H1 (cell line): ENCODE results near the gene DNAL4. TPM values are rescaled to one million over a fixed set of nuclear protein-coding genes. Genes with fewer than 3 reads are reported as not detected.

Experiments used
- CTCF ChIA-PET: fragments of 300-600 bp; sonication (Branson Sonifier 250); formaldehyde crosslinking; loops from one replicate; lab custom pipeline; 2021; ENCODE audit not compliant: partially characterized antibody; lab: Charles Lee
- POLR2A ChIA-PET: fragments of 300-600 bp; sonication (Branson Sonifier 250); formaldehyde crosslinking; loops from one replicate; lab custom pipeline; 2021; ENCODE audit warnings: inconsistent platforms; ENCODE audit not compliant: partially characterized antibody; lab: Charles Lee
- DNase-seq, 2 experiments: peaks; one replicate each; pipeline versions ENCODE4 v3.0.0 to v3.0.0-alpha.2; 2010 to 2022; ENCODE audit warnings: low spot score in 2 of 2, low read depth in 1 of 2, mixed read lengths in 1 of 2
- FAIRE-seq: peaks from 2 replicates; lab custom pipeline; 2011; peaks lifted over from hg19 to GRCh38; lab: Jason Lieb, UNC
- H2AFZ ChIP-seq: 2 replicates; pipeline ENCODE4 v1.8.1; 2012; ENCODE audit warnings: low read length, inconsistent platforms
- H2AK5ac ChIP-seq: 2 replicates; pipeline ENCODE4 v1.6.1; 2013; ENCODE audit warnings: low read depth, low read length
- H2BK120ac ChIP-seq: replicated peaks from 2 replicates; pipeline ENCODE3; 2013; ENCODE audit warnings: low read depth, low read length, inconsistent platforms
- H2BK12ac ChIP-seq: 2 replicates; pipeline ENCODE4 v1.6.1; 2013; ENCODE audit warnings: low read depth, low read length
- H2BK15ac ChIP-seq: 2 replicates; pipeline ENCODE4 v1.6.1; 2013; ENCODE audit warnings: low read length
- H2BK20ac ChIP-seq: 2 replicates; pipeline ENCODE4 v1.6.1; 2013; ENCODE audit warnings: low read length
- H2BK5ac ChIP-seq: 2 replicates; pipeline ENCODE4 v1.6.1; 2013; ENCODE audit warnings: low read depth, low read length
- H3K14ac ChIP-seq: 2 replicates; pipeline ENCODE4 v1.6.1; 2013; ENCODE audit warnings: inconsistent platforms; ENCODE audit not compliant: insufficient read length
- H3K18ac ChIP-seq: 2 replicates; pipeline ENCODE4 v1.6.1; 2013; ENCODE audit warnings: low read length; ENCODE audit errors: extremely low read depth
- H3K23ac ChIP-seq: 2 replicates; pipeline ENCODE4 v1.6.1; 2013; ENCODE audit warnings: inconsistent platforms; ENCODE audit not compliant: insufficient read length
- H3K23me2 ChIP-seq: 2 replicates; pipeline ENCODE4 v1.6.1; 2013; ENCODE audit warnings: low read depth, low read length
- H3K27ac ChIP-seq: 2 replicates; pipeline ENCODE4 v1.6.1; 2011; ENCODE audit warnings: low read depth, low read length, inconsistent platforms
- H3K27me3 ChIP-seq, 4 experiments: replicated peaks in 1 of 4; 1 replicate in 1 of 4; 2 replicates in 3 of 4; pipeline versions ENCODE4 v1.6.1 to v1.8.1; 2011 to 2013; ENCODE audit warnings: low read length in 3 of 4, mild to moderate bottlenecking in 3 of 4, inconsistent platforms in 2 of 4, mixed read lengths in 2 of 4, moderate library complexity in 1 of 4; ENCODE audit not compliant: control insufficient read depth in 3 of 4, insufficient read depth in 3 of 4; ENCODE audit errors: extremely low read depth in 1 of 4
- H3K36me3 ChIP-seq, 4 experiments: 2 replicates each; pipeline versions ENCODE4 v1.6.1 to v1.8.1; 2011 to 2013; ENCODE audit warnings: mild to moderate bottlenecking in 4 of 4, low read length in 3 of 4, moderate library complexity in 2 of 4, control low read depth in 1 of 4, inconsistent platforms in 1 of 4; ENCODE audit not compliant: insufficient read depth in 4 of 4, control insufficient read depth in 2 of 4
- H3K4ac ChIP-seq: replicated peaks from 2 replicates; pipeline ENCODE3; 2013; ENCODE audit warnings: low read length, low read depth, mixed read lengths, inconsistent platforms; ENCODE audit not compliant: insufficient read length
- H3K4me1 ChIP-seq, 4 experiments: replicated peaks in 1 of 4; 1 replicate in 1 of 4; 2 replicates in 3 of 4; pipeline versions ENCODE4 v1.6.1 to v1.8.1; 2011 to 2013; ENCODE audit warnings: low read length in 3 of 4, inconsistent platforms in 2 of 4, mixed read lengths in 1 of 4; ENCODE audit not compliant: insufficient read depth in 4 of 4, control insufficient read depth in 3 of 4
- H3K4me2 ChIP-seq, 2 experiments: 2 replicates each; pipeline versions ENCODE4 v1.6.1 to v1.8.1; 2011 to 2013; ENCODE audit warnings: low read depth in 2 of 2, low read length in 2 of 2, control low read depth in 1 of 2, inconsistent platforms in 1 of 2, mild to moderate bottlenecking in 1 of 2; ENCODE audit not compliant: insufficient read depth in 1 of 2
- H3K4me3 ChIP-seq, 4 experiments: fragments of 200-600, 300-600 bp in 1 of 4; sonication (generic), shearing (Covaris generic), sonication (Bioruptor Twin) in 1 of 4; 2 replicates each; pipeline versions ENCODE4 v1.5.1 to v1.8.1; 2011 to 2016; ENCODE audit warnings: low read length in 4 of 4, low read depth in 3 of 4, control low read depth in 2 of 4, inconsistent platforms in 2 of 4, mild to moderate bottlenecking in 2 of 4, mixed read lengths in 1 of 4, moderate library complexity in 1 of 4; ENCODE audit not compliant: insufficient read depth in 2 of 4; ENCODE audit errors: extremely low read depth in 1 of 4
- H3K56ac ChIP-seq: replicated peaks from 2 replicates; pipeline ENCODE3; 2013; ENCODE audit warnings: low read depth, mild to moderate bottlenecking, mixed read lengths, low read length, inconsistent platforms; ENCODE audit not compliant: insufficient read length
- H3K79me1 ChIP-seq: 2 replicates; pipeline ENCODE4 v1.6.1; 2013; ENCODE audit warnings: low read depth, low read length, control low read depth
- H3K79me2 ChIP-seq, 2 experiments: 2 replicates each; pipeline versions ENCODE4 v1.6.1 to v1.8.1; 2012 to 2013; ENCODE audit warnings: low read length in 2 of 2, mild to moderate bottlenecking in 2 of 2, inconsistent platforms in 1 of 2; ENCODE audit not compliant: insufficient read depth in 2 of 2, control insufficient read depth in 1 of 2
- H3K9ac ChIP-seq, 4 experiments: replicated peaks in 1 of 4; 1 replicate in 1 of 4; 2 replicates in 3 of 4; pipeline versions ENCODE4 v1.6.1 to v1.8.1; 2011 to 2013; ENCODE audit warnings: low read depth in 3 of 4, low read length in 3 of 4, control low read depth in 2 of 4, mild to moderate bottlenecking in 2 of 4, moderate library complexity in 2 of 4, inconsistent platforms in 1 of 4; ENCODE audit errors: extremely low read depth in 1 of 4
- H3K9me3 ChIP-seq, 2 experiments: 2 replicates each; pipeline versions ENCODE4 v1.6.1 to v1.8.1; 2012 to 2013; ENCODE audit warnings: mild to moderate bottlenecking in 2 of 2, moderate library complexity in 2 of 2, control low read depth in 1 of 2, inconsistent platforms in 1 of 2, low read depth in 1 of 2, low read length in 1 of 2, mixed read lengths in 1 of 2; ENCODE audit not compliant: insufficient read depth in 2 of 2
- H4K20me1 ChIP-seq, 2 experiments: replicated peaks in 1 of 2; 2 replicates each; pipeline versions ENCODE3 to v1.8.1; 2011 to 2013; ENCODE audit warnings: inconsistent platforms in 2 of 2, low read length in 2 of 2, mild to moderate bottlenecking in 1 of 2; ENCODE audit not compliant: insufficient read depth in 2 of 2, control insufficient read depth in 1 of 2
- H4K5ac ChIP-seq: 2 replicates; pipeline ENCODE4 v1.6.1; 2013; ENCODE audit warnings: low read length, low read depth, mixed read lengths, inconsistent platforms; ENCODE audit not compliant: insufficient read length
- H4K8ac ChIP-seq: 2 replicates; pipeline ENCODE4 v1.8.0; 2013; ENCODE audit warnings: mild to moderate bottlenecking, moderate library complexity, low read length, inconsistent platforms; ENCODE audit not compliant: insufficient read depth; ENCODE audit errors: extremely low read depth
- H4K91ac ChIP-seq: replicated peaks from 2 replicates; pipeline ENCODE3; 2013; ENCODE audit warnings: low read length, mixed read lengths, inconsistent platforms; ENCODE audit not compliant: insufficient read length
- ATF2 ChIP-seq: IDR thresholded peaks from 2 replicates; pipeline ENCODE4 v1.6.1; 2012; ENCODE audit warnings: low read length, inconsistent platforms
- ATF3 ChIP-seq: IDR thresholded peaks from 2 replicates; pipeline ENCODE4 v1.6.1; 2011; ENCODE audit warnings: low read depth, mild to moderate bottlenecking, low read length; ENCODE audit not compliant: insufficient read depth
- BACH1 ChIP-seq: IDR thresholded peaks from 2 replicates; pipeline ENCODE4 v1.6.1; 2012; ENCODE audit warnings: low read length, improper control_type of control experiment
- BRCA1 ChIP-seq: IDR thresholded peaks from 2 replicates; pipeline ENCODE4 v1.6.1; 2012; ENCODE audit warnings: low read depth, low read length, improper control_type of control experiment
- KDM5A ChIP-seq: fragments of 200-600 bp; IDR thresholded peaks from 2 replicates; pipeline ENCODE4 v1.7.1; 2012; ENCODE audit warnings: mild to moderate bottlenecking, low read length, inconsistent platforms, mixed read lengths
- RNF2 ChIP-seq: fragments of 200-900, 300-1000 bp; sonication (generic); IDR thresholded peaks from 2 replicates; pipeline ENCODE4 v1.7.1; 2016; ENCODE audit warnings: borderline replicate concordance, low read depth, mild to moderate bottlenecking, antibody characterized with exemption, low read length; ENCODE audit not compliant: poor library complexity, severe bottlenecking; ENCODE audit errors: missing control alignments
- SAP30 ChIP-seq: fragments of 300-600 bp; sonication (generic); IDR thresholded peaks from 2 replicates; pipeline ENCODE4 v1.7.1; 2012; ENCODE audit warnings: low read length, moderate library complexity, mild to moderate bottlenecking, inconsistent platforms; ENCODE audit not compliant: insufficient read depth, insufficient replicate concordance
- SP2 ChIP-seq: IDR thresholded peaks from 2 replicates; pipeline ENCODE4 v1.6.1; 2012; ENCODE audit warnings: mild to moderate bottlenecking, low read length, inconsistent platforms
- SP4 ChIP-seq: IDR thresholded peaks from 2 replicates; pipeline ENCODE4 v1.6.1; 2012; ENCODE audit warnings: low read length, inconsistent platforms
- YY1 ChIP-seq: IDR thresholded peaks from 2 replicates; pipeline ENCODE4 v1.6.1; 2011; ENCODE audit warnings: low read depth, mild to moderate bottlenecking, low read length
- WGBS, 2 experiments: shearing (Covaris generic) in 1 of 2; methylation state at CpG; one replicate each; pipeline versions ENCODE4 v1.1.6 to v1.1.7; 2013 to 2015; ENCODE audit warnings: low lambda C conversion rate in 2 of 2, mixed read lengths in 2 of 2, inconsistent platforms in 1 of 2, low coverage in 1 of 2, missing lambda C conversion rate in 1 of 2; ENCODE audit not compliant: insufficient replicate concordance in 2 of 2, insufficient coverage in 1 of 2, insufficient read length in 1 of 2; ENCODE audit errors: extremely low coverage in 1 of 2, missing lambda C conversion rate in 1 of 2; 5-methylcytosine and 5-hydroxymethylcytosine counted together
- polyA plus RNA-seq, 7 experiments: library from polyadenylated mRNA; depleted of rRNA in 3 of 7; stranded (reverse) in 5 of 7; unstranded in 2 of 7; fragments of >200 nt in 5 of 7; fragments of 200-250 nt in 2 of 7; gene quantifications; 1 replicate in 5 of 7; 2 replicates in 1 of 7; 4 replicates in 1 of 7; pipeline versions ENCODE4 v1.2.1 to v1.2.3, GENCODE V29; 2011 to 2013; ENCODE audit warnings: missing spikeins in 2 of 7, mixed read lengths in 2 of 7
- total RNA-seq: library from RNA; stranded (reverse); fragmentation: NEBNext Ultra II Directional; extraction: Animal tissue kit (Norgen Biotek cat#: 25700); gene quantifications from 2 replicates; pipeline ENCODE4 v1.2.1, GENCODE V29; 2021

The DNAL4 gene
- total and polyA plus RNA-seq, 2 of the 8 experiments (the other 6 are each of a cell fraction or from before 2014, with no cell fraction given) = 8.8 to 14.0 TPM

GRCh38 chr22:38774496-38775166 is 19.3 kb downstream of the DNAL4 start:
- POLR2A ChIA-PET = interaction anchor here (1.6 kb wide), 1 partner anchor 10 kb away, joined by 3 read pairs; no protein-coding TSS in a partner anchor
- Histone ChIP-seq H3K27ac (no peak overlapping the region), H3K14ac (no peak overlapping the region), H3K9me3 (no peaks in the 10 kb centered on the region), H4K5ac (no peak overlapping the region), H3K4ac (no peak overlapping the region), H3K23me2 (peaks cover 6% of the 10 kb centered on the region; the same call in 1 of the 2 replicates), H2BK120ac (no peak overlapping the region), H4K91ac (no peak overlapping the region), H3K27me3 (no peaks in the 10 kb centered on the region; a peak in 1 of 7 replicates), H3K36me3 (no peaks in the 10 kb centered on the region), H3K9ac (no peak overlapping the region), H3K4me1 (peaks cover 0 to 4% (median 0%) of the 10 kb centered on the region in 4 experiments; a peak in 1 of 7 replicates), H3K23ac (no peak overlapping the region), H4K8ac (no peak overlapping the region; the same call in 1 of the 2 replicates), H3K18ac (no peak overlapping the region), H2AFZ (no peak overlapping the region), H2BK12ac (no peak overlapping the region), H3K4me2 (no peak overlapping the region), H2BK20ac (no peak overlapping the region), H2BK5ac (peak overlapping the region; percentile 28; the same call in 1 of the 2 replicates), H3K4me3 (no peak overlapping the region), H3K79me1 (no peaks in the 10 kb centered on the region), H2AK5ac (no peak overlapping the region), H4K20me1 (peaks cover 0 to 2% of the 10 kb centered on the region in 2 experiments), H2BK15ac (no peak overlapping the region), H3K79me2 (no peaks in the 10 kb centered on the region), H3K56ac (no peak overlapping the region)
- FAIRE-seq = no peak
- no peak for DNase-seq
- CTCF ChIA-PET = no interaction called here
- WGBS, 2 experiments = 81% methylated on average over 11 of the region's 11 CpGs; no CpG with 5 or more reads in 1 of the 2 experiments
- TF ChIP-seq ATF2 = no peak
- no peak for TF ChIP-seq BACH1
- no peak for TF ChIP-seq SAP30
- TF ChIP-seq BRCA1 = no peak
- no peak for TF ChIP-seq RNF2
- TF ChIP-seq KDM5A = no peak
- no peak for TF ChIP-seq SP4
- TF ChIP-seq YY1 = no peak
- TF ChIP-seq ATF3 = no peak
- TF ChIP-seq SP2 = no peak
